NCI-H1417 treated with DMSO at 0.1 percent for 48 hours (cell line): Measurements from ENCODE around the gene IFNK.
"Not testable (repeated sequence)": the region's sequence is repeated elsewhere in the genome, so short reads cannot be mapped to it uniquely, and the experiment has no call there.

Experiments used
- DNase-seq: peaks from one replicate; lab custom pipeline; 2025; lab: John Stamatoyannopoulos, UW

The IFNK gene

GRCh38 chr9:27524236-27524635 lies at the start of gene IFNK:
Gene IFNK (plus strand): TSS chr9:27524290. CDS start chr9:27524337, 47 bp downstream.
- no peak for DNase-seq

GRCh38 chr9:27474305-27474704 lies 49.8 kb upstream of the IFNK start:
- DNase-seq: no peak

- DNase-seq: no peak
These were observed 49.0 kb upstream of the IFNK start for GRCh38 chr9:27475057-27475595.

- no peak for DNase-seq
These were observed 47.1 kb upstream of the IFNK start for GRCh38 chr9:27476870-27477515.

GRCh38 chr9:27478322-27478721 lies 45.8 kb upstream of the IFNK start:
- DNase-seq: no peak

GRCh38 chr9:27482709-27483108 lies 41.4 kb upstream of the IFNK start:
- DNase-seq: no peak

- DNase-seq: no peak
These were observed 40.5 kb upstream of the IFNK start for GRCh38 chr9:27483576-27483975.

GRCh38 chr9:27485158-27485557 lies 38.9 kb upstream of the IFNK start:
- no peak for DNase-seq

GRCh38 chr9:27487128-27487640 lies 36.9 kb upstream of the IFNK start:
- DNase-seq: no peak

- no peak for DNase-seq
These were observed 36.2 kb upstream of the IFNK start for GRCh38 chr9:27487927-27488326.

GRCh38 chr9:27489087-27489876 lies 34.8 kb upstream of the IFNK start:
- DNase-seq: no peak

GRCh38 chr9:27491154-27491553 lies 32.9 kb upstream of the IFNK start:
- DNase-seq: no peak

GRCh38 chr9:27495480-27496134 lies 28.5 kb upstream of the IFNK start:
- no peak for DNase-seq

- no peak for DNase-seq
These were observed 28.0 kb upstream of the IFNK start for GRCh38 chr9:27496135-27496504.

- no peak for DNase-seq
These were observed 26.1 kb upstream of the IFNK start for GRCh38 chr9:27497883-27498417.

GRCh38 chr9:27499451-27499850 lies 24.6 kb upstream of the IFNK start:
- DNase-seq: no peak

- not testable (repeated sequence) for DNase-seq
These were observed 23.2 kb upstream of the IFNK start for GRCh38 chr9:27500902-27501301.

- no peak for DNase-seq
These were observed 20.5 kb upstream of the IFNK start for GRCh38 chr9:27503623-27504022.

- DNase-seq: no peak
These were observed 19.8 kb upstream of the IFNK start for GRCh38 chr9:27504259-27504658.

GRCh38 chr9:27505744-27506161 lies 18.3 kb upstream of the IFNK start:
- no peak for DNase-seq

GRCh38 chr9:27506981-27507380 lies 17.1 kb upstream of the IFNK start:
- DNase-seq: no peak

- DNase-seq: no peak
These were observed 13.3 kb upstream of the IFNK start for GRCh38 chr9:27510780-27511179.
